ENCODE data around the gene FLOT2.
"Not testable (repeated sequence)": the region's sequence is repeated elsewhere in the genome, so short reads cannot be mapped to it uniquely, and the experiment has no call there.

Gene FLOT2

GRCh38 chr17:28917029-28917428, 19.5 kb upstream of the FLOT2 start:
- no peak for DNase-seq

- peak in 17 of 56 donors; percentile 5 to 60 (median 24) for DNase-seq
Observed at GRCh38 chr17:28916302-28916934, 18.9 kb upstream of the FLOT2 start.

DNA sequence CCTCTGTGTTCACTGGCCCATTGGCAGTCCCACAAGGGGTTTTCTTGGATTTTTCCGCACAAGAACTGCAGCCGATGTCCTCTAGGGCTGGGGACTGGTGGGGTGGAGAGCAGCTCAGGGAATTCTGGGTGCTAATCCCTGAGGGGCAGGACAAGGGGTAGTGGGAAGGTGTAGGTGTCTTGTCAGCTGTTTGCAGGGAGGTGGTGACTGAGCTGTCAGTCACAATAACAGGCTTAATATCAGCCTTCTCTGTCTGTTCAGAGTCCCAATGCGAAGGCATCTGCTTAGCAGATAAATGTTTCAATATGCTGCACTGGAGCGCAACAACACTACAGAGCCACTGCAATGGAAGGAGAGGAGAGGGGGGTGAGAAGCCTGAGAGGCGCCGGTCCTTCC, 15.4 kb upstream of the FLOT2 start:
- DNase-seq: no peak

- DNase-seq: peak in 12 of 56 donors; percentile 8 to 52 (median 20)
Observed at GRCh38 chr17:28912281-28912937, 14.9 kb upstream of the FLOT2 start.

- no peak for DNase-seq
Observed at GRCh38 chr17:28911411-28912045, 14.0 kb upstream of the FLOT2 start.

GRCh38 chr17:28910534-28910933, 13.0 kb upstream of the FLOT2 start:
- no peak for DNase-seq

- DNase-seq: peak in 1 of 56 donors; percentile 28
Observed at GRCh38 chr17:28908640-28909167, 11.2 kb upstream of the FLOT2 start.

- DNase-seq: no peak
Observed at GRCh38 chr17:28907709-28908475, 10.4 kb upstream of the FLOT2 start.

- DNase-seq: peak in 12 of 56 donors; percentile 6 to 69 (median 32)
Observed at GRCh38 chr17:28906706-28907438, 9.3 kb upstream of the FLOT2 start.

DNA sequence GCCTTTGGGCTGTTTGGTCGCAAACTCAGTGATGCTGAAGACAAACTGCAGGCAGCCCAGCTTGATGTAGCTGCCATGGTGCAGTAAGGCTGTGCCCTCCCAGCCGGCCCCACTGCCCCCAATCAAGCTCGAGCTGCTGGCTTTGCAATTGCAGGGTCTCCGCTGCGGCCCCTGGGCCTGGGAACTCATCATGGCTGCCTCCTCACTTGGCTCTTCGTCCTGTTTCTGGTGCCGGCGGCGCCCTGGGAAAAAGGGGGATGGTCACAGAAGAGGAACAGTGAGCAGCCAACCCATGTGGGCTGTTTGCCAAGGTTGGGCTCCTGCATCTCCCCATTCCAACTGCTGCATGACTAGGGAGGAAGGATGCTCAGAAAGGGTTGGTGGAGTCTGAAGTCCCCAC, 8.7 kb upstream of the FLOT2 start:
- peak in 15 of 56 donors; percentile 6 to 69 (median 33) for DNase-seq

DNA sequence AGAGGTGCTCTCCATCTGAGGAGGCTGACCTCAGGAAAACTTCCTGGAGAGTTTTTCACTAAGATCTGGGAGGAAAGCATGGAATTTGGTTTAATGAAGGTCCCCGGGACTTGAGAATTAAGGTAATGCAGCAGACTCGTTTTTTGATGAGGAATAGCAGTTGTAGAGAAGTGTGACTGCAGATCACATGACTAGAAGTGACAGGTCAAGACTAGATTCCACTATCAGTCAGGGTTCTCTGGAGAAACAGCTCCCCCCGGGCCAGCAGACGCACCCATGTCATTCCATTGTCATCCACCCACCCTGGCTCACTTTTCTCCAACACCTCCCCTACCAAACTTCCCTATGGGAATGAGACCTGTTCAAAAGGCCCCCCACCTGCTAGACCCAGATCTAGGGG, 7.3 kb upstream of the FLOT2 start:
- DNase-seq: no peak

- DNase-seq: not testable (repeated sequence)
Observed at GRCh38 chr17:28903546-28903841, 6.0 kb upstream of the FLOT2 start.

DNA sequence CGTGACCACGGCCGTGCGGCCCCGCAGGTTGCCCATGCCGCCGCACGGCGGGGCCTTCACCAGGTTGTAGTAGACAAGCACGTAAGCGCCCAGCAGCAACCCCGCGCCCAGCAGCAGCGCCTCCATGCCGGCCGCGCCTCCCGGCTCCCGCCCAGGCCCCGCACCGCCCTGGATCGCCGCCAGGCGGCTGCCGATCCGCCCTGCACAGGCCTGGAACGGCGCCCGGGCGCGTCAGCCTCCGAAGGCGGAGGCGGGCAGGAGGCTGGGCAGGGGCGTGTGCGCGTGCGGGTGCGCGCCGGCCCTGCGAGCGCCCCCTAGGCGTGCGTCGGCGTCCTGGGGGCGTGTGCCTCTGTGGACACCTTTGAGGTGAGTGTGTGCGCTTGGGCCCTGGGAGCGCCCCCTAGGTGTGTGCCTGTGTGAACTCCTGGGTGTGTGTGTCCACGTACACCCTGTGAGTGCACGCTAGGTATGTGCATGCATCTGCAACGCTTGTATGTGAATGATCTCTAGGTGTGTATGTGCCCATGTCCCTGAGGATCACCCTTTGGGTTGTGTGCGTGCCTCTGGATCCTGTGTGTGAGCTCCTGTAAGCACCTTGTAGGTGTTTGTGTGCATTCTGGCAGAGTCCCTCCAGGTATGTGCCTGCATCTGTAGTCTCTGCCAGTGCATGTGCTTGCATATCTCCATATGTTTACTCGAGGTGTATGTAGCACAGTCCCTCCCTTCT, 5.4 kb upstream of the FLOT2 start, which contains the start of gene DHRS13:
TSS of gene DHRS13 (minus strand) at position 261 of the 727 bp plus-strand sequence. CDS start at position 126, 135 bp downstream.
- peak in 53 of 56 donors; percentile 25 to 90 (median 69) for DNase-seq

GRCh38 chr17:28901866-28902818, 4.6 kb upstream of the FLOT2 start:
- peak in 14 of 56 donors; percentile 16 to 70 (median 36) for DNase-seq

- no peak for DNase-seq
Observed at GRCh38 chr17:28900986-28901726, 3.6 kb upstream of the FLOT2 start.

DNA sequence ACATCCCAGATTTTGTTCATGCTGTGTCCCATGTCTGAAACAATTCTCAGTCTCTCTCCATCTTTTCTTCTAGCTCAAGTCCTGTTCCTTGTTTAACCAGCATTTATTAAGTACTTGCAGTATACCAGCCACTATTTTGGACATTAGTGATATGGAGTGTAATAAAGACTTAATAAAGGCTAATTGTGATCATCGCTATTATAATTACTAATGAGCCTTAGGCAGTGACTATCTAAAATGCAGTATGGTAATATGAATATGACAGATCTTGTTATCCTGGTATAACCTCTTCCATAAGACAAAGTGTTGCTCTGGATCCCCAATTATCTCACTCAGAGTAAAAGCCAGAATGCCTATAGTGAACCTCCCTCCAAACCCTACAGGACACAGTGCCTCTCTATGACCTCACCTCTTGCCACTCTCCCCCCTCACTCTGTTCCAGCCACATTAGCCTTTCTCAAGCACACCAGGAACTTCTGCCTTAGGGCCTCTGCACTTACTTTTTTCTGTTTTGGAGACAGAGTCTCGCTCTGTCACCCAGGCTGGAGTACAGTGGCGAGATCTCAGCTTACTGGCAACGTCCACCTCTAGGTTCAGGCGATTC, 1.8 kb upstream of the FLOT2 start:
- no peak for DNase-seq

DNA sequence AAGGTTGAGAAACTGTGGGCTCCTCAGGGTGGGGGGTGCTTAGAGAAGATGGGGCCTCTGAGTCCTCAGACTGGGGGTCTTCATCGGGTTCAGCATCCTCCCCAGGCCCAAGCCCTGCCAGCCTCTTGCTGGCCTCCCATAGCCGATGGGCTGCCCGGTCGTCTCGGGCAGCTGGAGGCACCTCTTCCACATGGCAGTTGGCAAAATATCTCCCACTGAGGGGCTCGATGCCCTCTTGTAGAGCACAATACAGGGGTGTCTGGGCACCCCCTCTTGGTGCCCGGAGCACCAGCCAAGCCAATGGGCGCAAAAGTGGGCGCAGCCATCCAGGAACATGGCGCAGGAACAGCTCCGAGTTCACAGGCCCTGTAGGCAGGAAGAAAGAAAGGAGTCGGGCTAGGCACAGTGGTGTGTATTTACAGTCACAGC, 1.0 kb upstream of the FLOT2 start:
- no peak for DNase-seq
